T-helper 2 cell (primary cell): ENCODE measurements around the gene TUBB2B.
A peak's percentile ranks its signal among the peaks of the same experiment; 100 is the strongest.

Experiments
- DNase-seq, 5 experiments: peaks; one replicate each; pipeline versions ENCODE4 v3.0.0 to v3.0.0-alpha.2; 2012 to 2022
- total RNA-seq, 2 donors: gene quantifications; one replicate each; lab custom pipeline; 2026; lab: John Stamatoyannopoulos, UW

TUBB2B gene
- 0.62 to 6.4 reads per million in 2 donors for total RNA-seq

DNA sequence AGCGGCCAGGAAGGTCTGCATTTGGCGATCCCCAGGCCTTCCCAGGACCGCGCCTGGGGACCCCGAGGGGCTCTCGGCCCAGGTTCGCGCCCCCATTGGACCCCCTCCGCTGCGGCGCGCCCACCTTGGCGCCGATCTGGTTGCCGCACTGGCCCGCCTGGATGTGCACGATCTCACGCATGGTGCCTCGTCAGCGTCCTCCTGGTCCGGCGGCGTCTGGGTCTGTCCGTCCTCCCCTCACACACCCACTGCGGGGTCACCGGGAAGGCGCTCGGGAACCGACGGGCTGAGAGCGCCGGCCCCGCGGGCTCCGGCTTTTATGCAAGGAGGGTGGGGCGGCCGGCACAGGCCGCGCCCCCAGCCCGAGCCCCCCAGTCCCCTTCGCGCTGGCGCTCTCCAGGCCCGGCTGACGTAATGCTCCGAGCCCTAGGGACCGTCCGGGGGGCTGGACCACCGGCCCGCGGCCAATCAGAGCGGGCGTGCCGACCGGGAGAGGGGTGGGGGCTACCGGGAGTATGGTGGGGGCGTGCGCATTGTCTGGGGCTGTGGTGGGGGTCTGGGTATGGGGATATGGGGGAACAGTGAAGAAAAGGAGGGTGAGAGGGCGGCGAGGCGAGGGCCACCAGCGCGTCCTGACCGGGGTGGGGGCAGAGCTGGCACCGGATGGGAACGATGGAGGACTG is at the start of gene TUBB2B:
Gene TUBB2B, minus strand, starts transcription at position 291 of the 683 bp plus-strand sequence. Its CDS starts 110 bp downstream, at position 181.
- no peak for DNase-seq

GRCh38 chr6:3277251-3277650 is 49.8 kb upstream of the TUBB2B start:
- no peak for DNase-seq

- DNase-seq, result no peak
These were observed 49.0 kb upstream of the TUBB2B start for GRCh38 chr6:3276174-3277167.

DNA sequence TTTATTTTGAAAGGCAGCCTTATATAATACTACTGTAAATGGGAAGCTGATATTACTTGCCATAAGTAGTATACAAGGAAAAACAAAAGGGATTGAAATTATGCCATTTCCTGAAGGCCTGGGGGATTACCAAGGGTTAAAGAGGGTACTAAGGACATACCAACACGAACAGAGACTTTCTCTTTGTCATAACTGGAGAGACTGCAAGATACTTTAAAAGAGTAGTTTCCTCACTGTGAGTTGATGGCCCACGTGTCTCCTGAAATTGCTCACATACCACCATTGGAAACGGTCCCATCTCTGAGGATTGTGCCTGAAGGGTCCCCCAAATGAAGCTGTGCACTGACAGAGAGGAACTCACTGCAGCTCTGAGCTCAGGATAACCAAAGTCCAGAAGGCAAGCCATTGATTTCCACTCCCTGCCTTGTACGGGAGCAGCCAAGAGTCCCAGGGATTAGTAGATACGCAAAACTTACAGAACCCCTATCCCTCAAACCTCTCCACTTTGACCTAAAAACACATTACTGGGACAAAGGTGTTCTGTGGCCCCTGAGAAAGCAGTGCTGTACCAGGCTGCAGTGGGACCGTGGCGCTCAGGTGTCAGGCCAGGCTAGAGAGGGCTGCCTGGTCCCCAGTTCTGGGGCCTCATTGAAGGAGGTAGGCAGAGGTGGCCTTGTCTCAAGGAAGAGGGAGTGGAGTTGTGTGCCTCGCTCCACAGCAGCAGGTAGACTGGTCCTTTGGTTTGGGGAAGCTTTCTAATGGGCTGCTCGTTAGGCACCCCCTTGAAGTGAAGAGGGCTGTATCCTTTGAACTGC is 46.5 kb upstream of the TUBB2B start:
- DNase-seq, result no peak

DNA sequence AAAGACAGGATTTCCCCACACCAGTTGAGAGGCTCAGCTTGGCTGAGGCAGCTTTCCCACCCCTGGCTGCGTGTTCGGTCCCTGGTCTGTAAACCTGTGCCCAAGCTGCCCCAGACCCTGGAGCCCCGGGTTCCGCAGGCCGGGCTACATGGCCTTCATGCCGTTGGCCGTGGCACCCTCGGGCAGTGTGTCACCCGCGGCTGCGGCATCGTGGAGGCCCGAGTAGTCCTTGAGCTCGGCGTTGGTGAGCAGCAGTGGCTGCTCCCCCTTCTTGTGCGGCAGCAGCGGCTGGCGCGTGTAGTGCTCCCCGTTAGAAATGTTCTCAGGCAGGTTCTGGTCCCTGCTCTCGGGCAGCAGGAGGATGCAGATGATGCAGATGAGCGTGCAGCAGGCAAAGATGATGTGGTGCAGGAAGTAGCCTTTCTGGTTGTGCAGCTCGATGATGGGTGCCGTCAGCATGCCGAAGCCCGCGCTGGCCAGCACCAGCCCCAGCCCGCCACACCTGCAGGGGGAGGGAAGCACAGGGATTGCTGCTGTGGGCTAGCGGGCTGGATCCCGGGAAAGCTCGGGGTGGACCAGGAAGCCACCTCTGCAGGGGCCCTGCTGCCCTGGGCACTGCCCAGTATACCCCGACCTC is 45.6 kb upstream of the TUBB2B start:
- no peak for DNase-seq

DNA sequence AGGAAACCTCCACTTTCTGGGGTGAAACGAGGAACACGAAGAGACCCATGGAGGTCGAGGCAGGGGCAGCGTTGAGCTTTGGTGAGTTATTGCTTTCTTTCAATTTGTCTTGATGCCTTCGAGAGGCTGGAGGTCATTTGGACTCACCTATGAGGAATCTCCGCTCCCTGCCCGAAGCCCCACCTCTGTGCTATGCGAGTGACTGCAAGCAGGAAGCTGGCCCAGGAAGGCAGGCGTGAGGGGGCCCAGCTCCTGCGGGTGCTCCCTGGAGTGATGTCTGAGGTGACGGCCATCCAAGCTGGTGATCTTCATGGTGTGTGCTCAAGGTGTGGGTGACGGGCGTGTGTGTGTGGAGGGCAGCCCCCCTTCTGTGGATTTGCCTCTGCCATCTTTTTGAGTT is 44.3 kb upstream of the TUBB2B start:
- DNase-seq, result no peak

DNA sequence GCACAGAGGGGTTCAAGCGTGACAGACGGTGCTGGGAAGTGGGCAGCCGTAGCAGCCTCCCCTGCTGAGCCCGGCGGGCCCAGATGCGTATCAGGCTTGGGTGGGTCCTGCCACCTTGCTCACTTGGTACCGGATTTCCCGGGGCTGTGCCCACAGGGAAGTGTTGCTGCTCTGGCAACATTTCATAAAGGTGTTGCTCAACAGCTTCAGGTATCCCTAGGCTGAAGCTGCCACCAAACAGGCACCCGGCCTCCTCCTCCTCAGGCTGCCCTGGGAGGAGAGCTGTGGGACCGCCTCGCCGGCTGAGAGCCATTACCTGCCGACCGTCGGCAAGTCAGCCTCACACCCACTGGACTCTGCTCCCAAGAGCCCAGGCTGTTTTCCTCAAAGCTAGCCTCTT is 42.8 kb upstream of the TUBB2B start:
- DNase-seq, result no peak

DNA sequence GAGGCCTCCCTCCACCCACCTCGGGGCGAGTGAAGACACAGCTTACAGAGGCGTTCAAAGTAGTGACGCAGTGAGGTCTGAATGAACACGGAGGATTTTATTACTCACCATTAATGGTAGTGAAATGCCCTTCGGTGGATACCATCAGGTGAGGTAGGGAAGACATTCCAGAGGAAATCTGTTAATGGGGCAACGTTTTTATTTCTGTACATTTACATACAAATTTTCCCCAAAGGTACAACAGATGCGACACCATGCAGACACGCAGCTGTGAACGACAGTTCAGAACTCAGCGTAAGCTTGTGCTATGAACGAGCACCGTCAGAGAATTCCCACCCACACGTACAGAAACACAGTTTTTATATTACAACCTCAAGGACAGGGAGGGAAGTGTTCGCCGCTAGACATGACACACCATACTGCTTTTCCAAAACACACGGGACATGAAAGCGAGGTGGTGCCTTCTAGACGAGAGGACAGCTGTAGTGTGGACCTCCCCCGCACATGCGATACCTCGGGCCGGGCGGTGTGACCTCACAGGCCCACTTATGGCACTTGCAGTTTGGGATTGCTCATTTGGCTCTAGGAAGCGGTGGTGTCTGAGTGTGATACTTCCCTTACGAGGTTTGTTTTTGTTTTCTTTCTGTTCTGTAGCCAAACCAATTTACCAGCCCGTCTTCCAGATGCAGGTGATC is 42.0 kb upstream of the TUBB2B start:
- DNase-seq, result peak in 1 of 5 experiments; percentile 18

DNA sequence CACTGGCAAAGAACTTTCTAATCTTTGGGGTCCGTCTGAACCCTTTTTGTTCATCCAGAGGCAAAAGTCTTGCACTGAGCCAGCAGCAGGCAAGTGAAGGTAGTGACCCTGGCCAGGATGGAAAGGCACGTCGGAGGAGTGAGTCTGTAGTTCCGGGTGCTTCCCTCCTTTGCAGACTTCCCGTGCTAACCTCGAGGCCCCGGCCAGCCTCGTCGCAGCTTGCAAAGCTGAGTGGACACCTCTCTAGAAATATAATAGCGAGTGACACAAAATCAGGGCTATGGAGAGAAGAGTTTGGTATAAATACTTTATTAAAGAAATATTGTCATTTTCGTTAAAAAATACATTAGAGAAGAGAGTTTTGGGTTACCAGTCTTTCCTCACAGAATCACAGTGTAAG is 41.2 kb upstream of the TUBB2B start:
- DNase-seq, result no peak

GRCh38 chr6:3267162-3267561 is 39.7 kb upstream of the TUBB2B start:
- no peak for DNase-seq

DNA sequence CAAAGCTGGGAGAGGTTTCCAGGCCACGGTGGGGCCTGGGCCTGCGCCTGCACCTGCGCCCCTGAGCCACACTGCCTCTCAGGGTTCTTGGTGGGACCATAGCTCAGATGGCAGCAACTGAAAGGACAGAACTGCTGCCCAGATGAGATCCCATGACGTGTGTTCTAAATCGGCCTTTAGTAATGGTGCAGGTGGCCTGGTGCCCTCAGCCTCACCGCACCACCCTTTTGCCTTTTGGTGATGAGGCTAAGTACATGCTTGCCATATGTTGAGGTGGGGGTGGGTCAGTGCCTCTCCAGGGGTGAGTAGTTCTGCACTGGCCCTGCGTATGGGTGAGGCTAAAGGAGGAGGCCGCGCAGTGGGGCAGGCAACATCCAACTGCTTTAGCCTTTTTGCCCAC is 38.7 kb upstream of the TUBB2B start:
- DNase-seq, result no peak

DNA sequence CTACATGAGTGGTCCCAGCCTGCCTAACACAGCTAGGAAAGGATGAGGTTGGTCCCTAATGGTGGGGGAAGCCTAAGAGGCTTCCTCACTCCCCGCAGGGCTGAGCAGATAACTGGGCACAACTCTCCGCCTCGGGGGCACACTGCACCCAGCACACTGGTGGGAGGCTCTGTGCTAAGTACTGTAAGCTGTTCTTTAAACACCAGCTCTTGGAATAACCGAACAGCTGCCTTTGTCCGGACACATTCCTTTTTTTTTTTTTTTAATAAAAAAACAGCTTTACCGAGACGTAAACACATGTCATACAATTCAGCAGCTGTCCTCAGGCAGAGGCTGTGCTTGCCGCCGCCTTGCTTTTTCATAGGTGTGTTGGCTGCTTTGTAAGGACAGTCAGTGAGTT is 38.2 kb upstream of the TUBB2B start:
- no peak for DNase-seq

DNA sequence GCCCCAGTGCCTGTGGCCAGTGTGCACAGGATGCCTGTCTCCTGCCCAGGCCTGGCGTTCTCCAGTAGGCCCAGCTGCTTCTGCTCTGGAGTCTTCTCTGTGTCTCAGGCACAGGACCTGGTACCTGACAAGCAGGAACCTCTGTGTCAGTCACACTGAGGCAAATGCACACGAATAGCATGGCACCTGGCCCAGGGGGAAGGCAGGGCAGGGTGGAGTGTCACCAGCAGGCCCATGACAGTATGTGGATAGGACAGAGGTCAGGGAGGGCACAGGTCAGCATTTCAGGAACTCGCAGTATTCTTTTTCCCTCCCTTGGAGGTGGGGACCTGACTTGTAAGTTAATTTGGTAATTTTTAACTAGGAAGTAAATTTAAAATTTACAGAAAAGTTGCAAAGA is 36.9 kb upstream of the TUBB2B start:
- no peak for DNase-seq

GRCh38 chr6:3263096-3263495 is 35.6 kb upstream of the TUBB2B start:
- DNase-seq, result no peak

DNA sequence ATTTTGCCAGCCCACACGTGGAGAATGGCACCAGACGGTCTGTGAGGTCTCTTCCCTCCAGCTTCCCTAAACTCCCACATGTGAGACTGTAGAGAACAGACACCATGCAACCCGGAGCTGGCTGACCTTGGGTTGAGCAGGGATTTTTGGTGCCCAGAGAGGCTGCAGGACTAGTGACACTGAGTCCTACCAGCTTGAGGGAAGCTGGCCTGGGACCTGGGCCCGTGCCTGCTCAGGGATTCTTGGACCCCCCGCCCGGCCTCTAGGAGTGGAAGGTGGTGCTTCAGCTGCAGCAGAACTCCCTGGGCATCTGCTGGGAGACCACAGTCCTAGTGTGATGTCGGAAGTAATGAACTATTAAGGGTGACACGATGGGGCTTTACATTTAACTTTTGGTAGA is 34.5 kb upstream of the TUBB2B start:
- DNase-seq, result no peak

DNA sequence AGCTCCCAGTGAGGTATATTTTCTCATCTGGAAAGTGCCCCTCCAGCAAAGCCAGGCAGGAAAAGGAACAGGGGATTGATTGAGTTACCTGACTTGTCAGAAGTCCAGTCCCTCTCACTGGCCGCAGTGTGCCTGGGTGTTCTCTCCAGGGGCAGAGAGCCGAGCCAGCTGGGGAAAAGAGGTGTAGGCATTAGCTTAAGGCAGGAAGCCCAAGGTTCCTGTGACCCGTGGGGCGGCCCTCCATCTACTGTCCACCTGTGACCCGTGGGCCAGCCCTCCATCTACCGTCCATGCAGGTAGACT is 34.0 kb upstream of the TUBB2B start:
- DNase-seq, result no peak

GRCh38 chr6:3260772-3261517 is 33.5 kb upstream of the TUBB2B start:
- DNase-seq, result no peak

DNA sequence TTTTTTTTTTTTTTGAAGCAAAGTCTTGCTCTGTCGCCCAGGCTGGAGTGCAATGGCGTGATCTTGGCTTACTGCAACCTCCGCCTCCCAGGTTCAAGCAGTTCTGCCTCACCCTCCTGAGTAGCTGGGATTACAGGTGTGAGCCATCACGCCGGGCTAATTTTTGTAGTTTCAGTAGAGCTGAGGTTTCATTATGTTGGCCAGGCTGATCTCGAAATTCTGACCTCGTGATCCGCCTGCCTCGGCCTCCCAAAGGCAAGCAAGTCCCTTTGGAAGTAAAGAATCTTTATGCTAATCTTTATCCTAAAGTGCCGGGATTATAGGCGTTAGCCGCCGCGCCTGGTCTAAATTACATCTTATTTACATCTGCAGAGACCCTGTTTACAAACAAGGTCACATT is 32.8 kb upstream of the TUBB2B start:
- no peak for DNase-seq

- DNase-seq, result peak in 2 of 5 experiments; percentile 6 to 56
These were observed 32.1 kb upstream of the TUBB2B start for GRCh38 chr6:3259491-3259958.

- DNase-seq, result peak; percentile 85 to 93 (median 89)
These were observed 31.5 kb upstream of the TUBB2B start, which contains the start of gene PSMG4 for GRCh38 chr6:3258720-3259490. PSMG4 (plus strand) TSS chr6:3258947; CDS start chr6:3259023, 76 bp downstream.
